ENCODE measurements around the gene ERGIC1. TPM values are rescaled to one million over a fixed set of nuclear protein-coding genes. Genes with fewer than 3 reads are reported as not detected.
A peak's percentile ranks its signal among the peaks of the same experiment; 100 is the strongest.

The ERGIC1 gene
- total and polyA plus RNA-seq, 2 of the 13 experiments (the other 11 are each of a cell fraction or from before 2014, with no cell fraction given): 78.5 to 184 TPM

DNA sequence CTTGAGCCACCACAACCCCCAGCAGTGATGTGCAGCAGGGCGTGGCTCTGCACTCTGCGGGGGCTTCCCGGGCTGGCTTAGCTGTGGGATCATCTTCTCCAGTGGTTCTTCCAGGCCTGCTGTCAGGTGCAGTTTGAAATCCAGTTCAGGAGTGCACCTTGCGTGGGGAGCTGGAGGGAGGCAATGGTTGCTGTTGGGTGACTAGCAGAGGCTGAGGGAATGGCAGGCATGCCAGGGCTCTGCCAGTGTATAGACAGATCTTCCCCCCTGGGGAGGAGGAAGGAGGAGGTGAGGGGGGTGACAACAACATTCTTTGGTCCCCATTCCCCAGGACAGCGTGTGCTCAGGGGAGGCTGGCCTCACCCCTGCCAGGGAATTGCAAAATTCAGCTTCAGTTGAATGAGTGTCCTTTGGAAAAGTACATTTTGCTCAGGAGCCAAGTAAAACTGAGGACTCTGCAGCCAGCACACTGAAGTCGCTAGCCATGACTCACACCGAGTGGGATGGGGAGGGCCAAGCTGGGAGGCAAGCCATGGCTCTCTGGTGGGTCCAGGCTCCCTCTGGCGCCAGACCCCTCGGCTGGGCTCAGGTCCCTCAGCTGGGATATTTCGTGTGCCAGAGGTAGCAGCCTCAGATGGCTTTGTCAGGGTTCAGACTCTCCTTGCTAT lies 35.0 kb downstream of the ERGIC1 start (continued):
- TF ChIP-seq, protein P1, sequence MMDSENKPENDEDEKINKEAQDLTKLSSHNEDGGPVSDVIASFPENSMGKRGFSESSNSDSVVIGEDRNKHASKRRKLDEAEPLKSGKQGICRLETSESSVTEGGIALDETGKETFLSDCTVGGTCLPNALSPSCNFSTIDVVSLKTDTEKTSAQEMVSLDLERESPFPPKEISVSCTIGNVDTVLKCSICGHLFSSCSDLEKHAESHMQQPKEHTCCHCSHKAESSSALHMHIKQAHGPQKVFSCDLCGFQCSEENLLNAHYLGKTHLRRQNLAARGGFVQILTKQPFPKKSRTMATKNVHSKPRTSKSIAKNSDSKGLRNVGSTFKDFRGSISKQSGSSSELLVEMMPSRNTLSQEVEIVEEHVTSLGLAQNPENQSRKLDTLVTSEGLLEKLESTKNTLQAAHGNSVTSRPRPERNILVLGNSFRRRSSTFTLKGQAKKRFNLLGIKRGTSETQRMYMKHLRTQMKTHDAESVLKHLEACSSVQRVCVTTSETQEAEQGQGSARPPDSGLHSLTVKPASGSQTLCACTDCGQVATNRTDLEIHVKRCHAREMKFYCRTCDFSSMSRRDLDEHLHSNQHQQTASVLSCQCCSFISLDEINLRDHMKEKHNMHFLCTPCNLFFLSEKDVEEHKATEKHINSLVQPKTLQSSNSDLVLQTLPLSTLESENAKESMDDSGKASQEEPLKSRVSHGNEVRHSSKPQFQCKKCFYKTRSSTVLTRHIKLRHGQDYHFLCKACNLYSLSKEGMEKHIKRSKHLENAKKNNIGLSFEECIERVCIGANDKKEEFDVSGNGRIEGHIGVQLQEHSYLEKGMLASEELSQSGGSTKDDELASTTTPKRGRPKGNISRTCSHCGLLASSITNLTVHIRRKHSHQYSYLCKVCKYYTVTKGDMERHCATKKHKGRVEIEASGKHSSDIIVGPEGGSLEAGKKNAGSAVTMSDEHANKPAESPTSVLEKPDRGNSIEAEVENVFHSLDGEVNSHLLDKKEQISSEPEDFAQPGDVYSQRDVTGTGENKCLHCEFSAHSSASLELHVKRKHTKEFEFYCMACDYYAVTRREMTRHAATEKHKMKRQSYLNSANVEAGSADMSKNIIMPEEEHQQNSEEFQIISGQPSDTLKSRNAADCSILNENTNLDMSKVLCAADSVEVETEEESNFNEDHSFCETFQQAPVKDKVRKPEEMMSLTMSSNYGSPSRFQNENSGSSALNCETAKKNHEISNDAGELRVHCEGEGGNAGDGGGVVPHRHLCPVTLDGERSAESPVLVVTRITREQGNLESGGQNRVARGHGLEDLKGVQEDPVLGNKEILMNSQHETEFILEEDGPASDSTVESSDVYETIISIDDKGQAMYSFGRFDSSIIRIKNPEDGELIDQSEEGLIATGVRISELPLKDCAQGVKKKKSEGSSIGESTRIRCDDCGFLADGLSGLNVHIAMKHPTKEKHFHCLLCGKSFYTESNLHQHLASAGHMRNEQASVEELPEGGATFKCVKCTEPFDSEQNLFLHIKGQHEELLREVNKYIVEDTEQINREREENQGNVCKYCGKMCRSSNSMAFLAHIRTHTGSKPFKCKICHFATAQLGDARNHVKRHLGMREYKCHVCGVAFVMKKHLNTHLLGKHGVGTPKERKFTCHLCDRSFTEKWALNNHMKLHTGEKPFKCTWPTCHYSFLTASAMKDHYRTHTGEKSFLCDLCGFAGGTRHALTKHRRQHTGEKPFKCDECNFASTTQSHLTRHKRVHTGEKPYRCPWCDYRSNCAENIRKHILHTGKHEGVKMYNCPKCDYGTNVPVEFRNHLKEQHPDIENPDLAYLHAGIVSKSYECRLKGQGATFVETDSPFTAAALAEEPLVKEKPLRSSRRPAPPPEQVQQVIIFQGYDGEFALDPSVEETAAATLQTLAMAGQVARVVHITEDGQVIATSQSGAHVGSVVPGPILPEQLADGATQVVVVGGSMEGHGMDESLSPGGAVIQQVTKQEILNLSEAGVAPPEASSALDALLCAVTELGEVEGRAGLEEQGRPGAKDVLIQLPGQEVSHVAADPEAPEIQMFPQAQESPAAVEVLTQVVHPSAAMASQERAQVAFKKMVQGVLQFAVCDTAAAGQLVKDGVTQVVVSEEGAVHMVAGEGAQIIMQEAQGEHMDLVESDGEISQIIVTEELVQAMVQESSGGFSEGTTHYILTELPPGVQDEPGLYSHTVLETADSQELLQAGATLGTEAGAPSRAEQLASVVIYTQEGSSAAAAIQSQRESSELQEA (CRISPR knock-in tag; IDR thresholded peaks at IDR 0.05; ENCODE audit: not compliant biosample characterization): peak; percentile 43
- TF ChIP-seq PTBP1 (IDR thresholded peaks at IDR 0.05; ENCODE audit: low read depth, low read length, poor library complexity, severe bottlenecking): no peak
- peak; percentile 24; the same call in 1 of the 2 replicates for TF ChIP-seq TBX2 (CRISPR knock-in tag; IDR thresholded peaks at IDR 0.05; ENCODE audit: borderline replicate concordance)
- TF ChIP-seq TOE1 (CRISPR knock-in tag; IDR thresholded peaks at IDR 0.05): no peak
- TF ChIP-seq, protein P2, sequence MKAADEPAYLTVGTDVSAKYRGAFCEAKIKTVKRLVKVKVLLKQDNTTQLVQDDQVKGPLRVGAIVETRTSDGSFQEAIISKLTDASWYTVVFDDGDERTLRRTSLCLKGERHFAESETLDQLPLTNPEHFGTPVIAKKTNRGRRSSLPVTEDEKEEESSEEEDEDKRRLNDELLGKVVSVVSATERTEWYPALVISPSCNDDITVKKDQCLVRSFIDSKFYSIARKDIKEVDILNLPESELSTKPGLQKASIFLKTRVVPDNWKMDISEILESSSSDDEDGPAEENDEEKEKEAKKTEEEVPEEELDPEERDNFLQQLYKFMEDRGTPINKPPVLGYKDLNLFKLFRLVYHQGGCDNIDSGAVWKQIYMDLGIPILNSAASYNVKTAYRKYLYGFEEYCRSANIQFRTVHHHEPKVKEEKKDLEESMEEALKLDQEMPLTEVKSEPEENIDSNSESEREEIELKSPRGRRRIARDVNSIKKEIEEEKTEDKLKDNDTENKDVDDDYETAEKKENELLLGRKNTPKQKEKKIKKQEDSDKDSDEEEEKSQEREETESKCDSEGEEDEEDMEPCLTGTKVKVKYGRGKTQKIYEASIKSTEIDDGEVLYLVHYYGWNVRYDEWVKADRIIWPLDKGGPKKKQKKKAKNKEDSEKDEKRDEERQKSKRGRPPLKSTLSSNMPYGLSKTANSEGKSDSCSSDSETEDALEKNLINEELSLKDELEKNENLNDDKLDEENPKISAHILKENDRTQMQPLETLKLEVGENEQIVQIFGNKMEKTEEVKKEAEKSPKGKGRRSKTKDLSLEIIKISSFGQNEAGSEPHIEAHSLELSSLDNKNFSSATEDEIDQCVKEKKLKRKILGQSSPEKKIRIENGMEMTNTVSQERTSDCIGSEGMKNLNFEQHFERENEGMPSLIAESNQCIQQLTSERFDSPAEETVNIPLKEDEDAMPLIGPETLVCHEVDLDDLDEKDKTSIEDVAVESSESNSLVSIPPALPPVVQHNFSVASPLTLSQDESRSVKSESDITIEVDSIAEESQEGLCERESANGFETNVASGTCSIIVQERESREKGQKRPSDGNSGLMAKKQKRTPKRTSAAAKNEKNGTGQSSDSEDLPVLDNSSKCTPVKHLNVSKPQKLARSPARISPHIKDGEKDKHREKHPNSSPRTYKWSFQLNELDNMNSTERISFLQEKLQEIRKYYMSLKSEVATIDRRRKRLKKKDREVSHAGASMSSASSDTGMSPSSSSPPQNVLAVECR (CRISPR knock-in tag; IDR thresholded peaks at IDR 0.05; ENCODE audit: borderline replicate concordance): peak; percentile 26; the same call in 1 of the 2 replicates
- peak; percentile 82; the same call in 1 of the 2 replicates for TF ChIP-seq GLI4 (CRISPR knock-in tag; IDR thresholded peaks at IDR 0.05; ENCODE audit: borderline replicate concordance)
- no peak for TF ChIP-seq PHB2 (IDR thresholded peaks at IDR 0.05; ENCODE audit: partially characterized antibody)
- TF ChIP-seq RARA (CRISPR knock-in tag; IDR thresholded peaks at IDR 0.05): peak; percentile 50
- TF ChIP-seq, protein P3, sequence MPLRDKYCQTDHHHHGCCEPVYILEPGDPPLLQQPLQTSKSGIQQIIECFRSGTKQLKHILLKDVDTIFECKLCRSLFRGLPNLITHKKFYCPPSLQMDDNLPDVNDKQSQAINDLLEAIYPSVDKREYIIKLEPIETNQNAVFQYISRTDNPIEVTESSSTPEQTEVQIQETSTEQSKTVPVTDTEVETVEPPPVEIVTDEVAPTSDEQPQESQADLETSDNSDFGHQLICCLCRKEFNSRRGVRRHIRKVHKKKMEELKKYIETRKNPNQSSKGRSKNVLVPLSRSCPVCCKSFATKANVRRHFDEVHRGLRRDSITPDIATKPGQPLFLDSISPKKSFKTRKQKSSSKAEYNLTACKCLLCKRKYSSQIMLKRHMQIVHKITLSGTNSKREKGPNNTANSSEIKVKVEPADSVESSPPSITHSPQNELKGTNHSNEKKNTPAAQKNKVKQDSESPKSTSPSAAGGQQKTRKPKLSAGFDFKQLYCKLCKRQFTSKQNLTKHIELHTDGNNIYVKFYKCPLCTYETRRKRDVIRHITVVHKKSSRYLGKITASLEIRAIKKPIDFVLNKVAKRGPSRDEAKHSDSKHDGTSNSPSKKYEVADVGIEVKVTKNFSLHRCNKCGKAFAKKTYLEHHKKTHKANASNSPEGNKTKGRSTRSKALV (CRISPR knock-in tag; IDR thresholded peaks at IDR 0.05): no peak
- no peak for TF ChIP-seq ZNF768 (CRISPR knock-in tag; IDR thresholded peaks at IDR 0.05)
- TF ChIP-seq, protein P4, sequence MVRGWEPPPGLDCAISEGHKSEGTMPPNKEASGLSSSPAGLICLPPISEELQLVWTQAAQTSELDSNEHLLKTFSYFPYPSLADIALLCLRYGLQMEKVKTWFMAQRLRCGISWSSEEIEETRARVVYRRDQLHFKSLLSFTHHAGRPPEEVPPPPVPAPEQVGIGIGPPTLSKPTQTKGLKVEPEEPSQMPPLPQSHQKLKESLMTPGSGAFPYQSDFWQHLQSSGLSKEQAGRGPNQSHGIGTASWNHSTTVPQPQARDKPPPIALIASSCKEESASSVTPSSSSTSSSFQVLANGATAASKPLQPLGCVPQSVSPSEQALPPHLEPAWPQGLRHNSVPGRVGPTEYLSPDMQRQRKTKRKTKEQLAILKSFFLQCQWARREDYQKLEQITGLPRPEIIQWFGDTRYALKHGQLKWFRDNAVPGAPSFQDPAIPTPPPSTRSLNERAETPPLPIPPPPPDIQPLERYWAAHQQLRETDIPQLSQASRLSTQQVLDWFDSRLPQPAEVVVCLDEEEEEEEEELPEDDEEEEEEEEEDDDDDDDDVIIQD (CRISPR knock-in tag; IDR thresholded peaks at IDR 0.05; ENCODE audit: low read depth): 0 out of 2 replicates have a peak, but pooled peaks have one; percentile 54
